T-helper 2 cell (primary cell): ENCODE measurements around the gene GALNTL6.
"Not testable (repeated sequence)": the region's sequence is repeated elsewhere in the genome, so short reads cannot be mapped to it uniquely, and the experiment has no call there.

Source experiments
- DNase-seq, 5 experiments: peaks; one replicate each; pipeline versions ENCODE4 v3.0.0 to v3.0.0-alpha.2; 2012 to 2022

The GALNTL6 gene

DNA sequence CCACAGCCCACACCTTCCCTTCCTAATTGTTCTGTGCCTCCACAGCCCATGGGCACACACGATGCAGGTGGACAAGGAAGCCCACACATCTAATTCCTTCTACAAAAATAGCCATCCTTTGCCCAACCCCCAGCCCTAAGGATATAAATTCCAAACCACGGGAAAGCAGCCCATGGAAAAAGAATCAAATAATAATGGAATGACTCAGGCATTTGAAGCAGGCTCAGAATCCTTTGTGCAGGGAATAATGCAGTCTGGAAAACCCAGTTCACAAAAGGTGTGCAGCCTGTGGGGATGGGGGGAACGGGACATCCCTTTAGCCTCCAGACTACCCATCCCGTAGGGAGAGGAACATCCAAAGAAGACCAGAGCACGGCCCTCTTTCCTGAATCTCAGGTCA, 1013.1 kb downstream of the GALNTL6 start:
- no peak for DNase-seq

DNA sequence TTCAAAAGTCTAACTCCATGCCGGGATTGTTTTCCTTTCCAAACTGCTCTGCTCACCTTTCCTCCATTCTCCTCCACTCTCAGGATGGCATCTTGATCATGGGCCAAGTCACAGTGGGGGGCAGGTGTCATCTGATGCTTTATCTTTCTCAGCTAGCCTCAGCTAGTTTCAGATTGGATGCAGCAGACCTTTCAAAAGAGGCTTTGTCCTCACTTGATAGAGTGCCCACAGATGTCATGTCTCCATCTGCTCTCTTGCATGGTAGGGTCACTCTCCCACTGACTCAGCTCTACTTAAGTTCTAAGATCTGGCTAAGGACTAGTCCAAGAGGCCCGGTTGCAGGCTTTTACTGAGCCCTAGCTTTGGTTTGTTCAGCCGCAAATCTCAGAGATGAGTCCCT, 1013.7 kb downstream of the GALNTL6 start:
- DNase-seq, result no peak

DNA sequence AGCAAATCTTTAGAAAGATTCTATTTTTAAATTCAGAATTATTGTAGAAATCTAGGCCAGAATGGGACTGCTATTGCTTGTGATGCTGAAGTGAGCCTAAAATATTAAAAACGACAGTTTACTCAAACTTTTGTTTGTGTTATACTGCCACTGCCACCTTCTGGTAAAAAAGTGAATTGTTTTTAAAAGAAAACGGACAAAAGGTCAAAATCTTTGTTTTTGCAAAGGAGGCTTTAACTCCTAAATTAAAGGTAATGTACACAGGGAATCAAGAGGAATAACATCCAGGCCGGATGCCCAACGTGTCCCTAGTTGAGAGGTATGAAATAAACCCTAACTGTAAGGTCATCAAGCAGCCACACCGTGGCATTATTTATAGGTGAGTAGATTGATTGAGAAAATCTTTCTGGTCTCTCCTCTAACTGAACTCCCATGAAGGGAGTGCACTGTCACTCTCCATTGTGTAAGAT, 1017.1 kb downstream of the GALNTL6 start:
- DNase-seq, result no peak

DNA sequence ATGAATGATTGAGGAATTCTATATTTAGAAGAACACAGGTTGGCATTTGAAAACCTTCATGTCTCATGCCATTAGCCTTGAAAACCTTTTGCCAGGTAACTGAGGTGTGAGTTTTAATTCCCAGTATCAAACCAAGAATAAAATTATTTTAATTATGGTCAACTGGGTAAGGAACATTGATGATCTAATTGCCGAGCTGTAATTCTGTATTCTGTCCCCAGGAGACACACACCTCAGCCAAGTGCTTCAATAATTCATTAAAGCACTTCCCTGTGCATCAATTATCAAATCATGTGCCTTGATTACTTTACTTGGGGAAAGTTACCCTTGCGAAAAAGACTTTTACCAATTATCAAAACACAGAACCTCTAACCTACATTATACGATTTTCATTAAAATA, 1023.5 kb downstream of the GALNTL6 start:
- no peak for DNase-seq

DNA sequence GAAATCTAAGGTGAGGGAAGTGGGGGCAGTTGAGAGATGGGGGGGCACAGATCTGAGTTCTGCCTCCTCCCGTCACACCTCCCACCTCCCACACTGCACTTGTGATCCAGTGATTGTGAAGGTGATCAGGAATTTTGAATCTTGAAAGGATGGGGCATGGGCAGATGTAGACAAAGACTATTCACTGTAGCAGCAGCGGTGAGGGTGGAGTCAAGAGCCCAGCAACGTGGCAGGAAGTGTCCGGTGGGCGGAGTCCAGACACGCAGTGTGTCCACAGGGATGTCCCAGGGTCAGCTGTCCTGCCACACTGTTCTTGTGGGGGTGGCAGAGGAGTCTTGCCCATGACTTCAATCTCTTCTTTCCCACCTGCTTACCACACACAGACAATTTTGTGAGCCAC, 1024.9 kb downstream of the GALNTL6 start:
- no peak for DNase-seq

DNA sequence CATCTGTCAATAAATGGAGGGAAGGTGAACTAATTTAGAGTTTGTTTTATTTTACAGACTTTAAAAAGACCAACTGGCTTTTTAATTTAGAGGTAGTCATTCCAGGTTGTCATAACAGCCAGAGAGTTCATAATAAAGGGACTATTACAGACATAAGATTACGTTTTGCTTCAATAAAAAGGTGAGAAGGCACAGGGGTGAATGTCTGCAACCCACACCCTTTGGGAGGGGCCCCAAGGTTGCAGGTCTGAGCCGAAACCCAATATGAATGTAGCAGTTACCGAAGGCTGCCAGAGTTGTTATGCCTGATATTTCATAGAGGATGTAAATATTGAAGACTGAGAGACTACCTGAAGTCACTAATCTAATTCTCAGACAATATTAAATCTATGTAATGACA, 1025.7 kb downstream of the GALNTL6 start:
- no peak for DNase-seq

DNA sequence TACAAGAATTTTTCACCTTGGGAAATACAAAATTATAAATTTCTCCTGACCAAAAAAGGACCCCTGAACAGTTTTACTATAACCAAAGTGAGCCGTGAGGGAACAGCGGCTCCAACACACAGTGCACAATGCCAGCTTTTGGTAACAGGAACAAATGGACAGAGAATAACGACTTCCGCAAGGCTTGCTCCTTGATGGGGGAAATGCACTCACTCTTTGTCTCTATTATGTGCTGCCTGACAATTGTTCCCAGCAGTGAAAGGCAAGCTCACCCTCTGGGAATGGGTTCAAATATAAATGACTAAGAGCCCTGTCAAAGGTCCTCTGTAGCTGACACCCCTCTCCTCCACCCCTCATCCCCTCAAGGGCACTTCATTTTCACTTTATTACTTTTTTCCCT, 1029.6 kb downstream of the GALNTL6 start:
- no peak for DNase-seq

DNA sequence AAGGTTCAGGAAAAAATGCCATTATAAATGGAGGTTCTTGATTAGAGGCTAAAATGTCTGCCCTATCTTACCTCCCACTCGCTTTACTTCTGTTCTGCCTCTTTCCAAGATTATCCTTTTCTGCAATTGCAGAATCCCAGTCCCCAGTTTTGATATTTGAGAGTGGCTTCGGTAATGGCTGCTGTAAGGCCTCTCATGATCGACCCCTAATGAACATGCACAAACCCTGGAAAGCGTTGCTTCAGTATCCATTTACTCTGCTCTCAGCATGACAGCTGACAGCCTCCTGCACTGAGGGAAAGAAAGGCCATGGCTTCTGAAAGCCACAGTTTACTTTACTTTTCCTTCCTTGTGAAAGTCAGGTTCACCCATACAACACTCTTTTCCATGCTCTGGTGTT, 1030.0 kb downstream of the GALNTL6 start:
- DNase-seq, result no peak

DNA sequence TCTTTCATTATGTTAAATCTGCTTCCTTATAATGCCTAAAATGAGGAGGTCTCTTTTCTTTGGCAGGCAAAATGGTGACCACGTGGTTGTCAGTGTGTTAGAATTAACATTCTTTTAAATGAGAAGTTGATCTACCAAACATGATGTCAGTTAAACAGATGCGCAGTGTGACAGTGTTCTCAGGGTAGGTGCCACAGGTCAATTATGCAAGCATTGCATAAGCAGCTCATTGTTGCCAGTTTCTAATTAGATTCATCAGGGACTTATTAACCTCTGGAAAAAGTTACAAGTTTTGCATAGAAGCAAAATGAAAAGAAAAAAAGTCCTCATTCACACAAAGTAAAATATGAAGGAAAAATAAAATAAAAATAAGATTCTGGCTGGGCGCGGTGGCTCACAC, 1031.4 kb downstream of the GALNTL6 start:
- DNase-seq, result no peak

DNA sequence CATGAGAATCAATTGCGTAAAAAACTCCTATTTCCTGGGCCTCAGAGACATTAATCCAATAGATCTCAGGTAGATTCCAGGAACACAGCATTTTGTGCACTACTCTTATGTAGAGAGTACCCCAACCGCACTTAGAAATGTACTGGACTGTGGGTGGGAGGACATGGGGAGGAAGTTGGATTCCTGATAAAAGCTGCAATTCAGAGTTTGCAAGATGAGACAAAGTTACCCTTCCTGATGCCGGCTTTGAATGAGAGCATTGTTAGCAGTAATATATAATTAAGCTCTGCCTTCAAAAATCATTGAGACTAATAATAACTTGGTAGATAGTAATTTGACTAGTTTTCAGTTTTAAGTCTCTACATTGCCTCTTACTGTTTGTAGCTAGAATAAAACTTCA, 1032.1 kb downstream of the GALNTL6 start:
- DNase-seq, result no peak

DNA sequence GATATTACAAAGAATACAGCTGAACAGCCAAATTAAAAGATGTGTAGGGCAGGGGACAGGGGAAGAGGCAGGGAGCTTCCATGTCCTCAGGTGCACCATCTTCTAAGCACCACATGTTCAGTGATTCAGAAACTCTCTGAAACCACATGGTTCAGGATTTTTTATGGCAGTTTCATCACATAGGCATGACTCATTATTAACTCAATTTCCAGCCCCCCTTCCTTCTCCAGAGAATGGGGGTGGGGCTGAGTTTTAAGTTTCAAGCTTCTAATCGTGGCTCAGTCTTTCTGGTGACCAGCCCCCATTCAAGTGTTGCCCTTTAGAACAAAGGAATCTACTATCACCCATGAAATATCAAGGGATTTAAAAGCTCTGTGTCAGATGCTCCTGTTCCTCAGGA, 1037.6 kb downstream of the GALNTL6 start:
- no peak for DNase-seq

DNA sequence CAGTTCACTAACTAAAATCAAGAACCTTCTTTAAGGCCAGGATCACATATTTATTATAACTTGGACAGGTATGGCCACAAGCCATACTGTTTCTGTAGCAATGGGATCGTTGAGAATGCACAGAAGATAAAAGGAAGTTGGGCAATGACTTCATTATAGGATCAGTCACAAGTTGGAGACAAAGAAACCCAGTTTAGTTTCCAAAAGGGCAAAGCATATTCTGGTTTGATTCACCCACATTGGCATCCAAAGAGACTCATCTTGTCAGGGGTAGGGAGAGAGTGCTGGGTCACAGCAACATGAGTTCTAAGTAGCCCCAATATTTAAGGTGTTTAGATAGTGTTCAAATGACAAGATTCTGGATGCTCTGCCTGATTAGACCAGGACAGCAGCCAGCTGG, 1038.3 kb downstream of the GALNTL6 start:
- no peak for DNase-seq

DNA sequence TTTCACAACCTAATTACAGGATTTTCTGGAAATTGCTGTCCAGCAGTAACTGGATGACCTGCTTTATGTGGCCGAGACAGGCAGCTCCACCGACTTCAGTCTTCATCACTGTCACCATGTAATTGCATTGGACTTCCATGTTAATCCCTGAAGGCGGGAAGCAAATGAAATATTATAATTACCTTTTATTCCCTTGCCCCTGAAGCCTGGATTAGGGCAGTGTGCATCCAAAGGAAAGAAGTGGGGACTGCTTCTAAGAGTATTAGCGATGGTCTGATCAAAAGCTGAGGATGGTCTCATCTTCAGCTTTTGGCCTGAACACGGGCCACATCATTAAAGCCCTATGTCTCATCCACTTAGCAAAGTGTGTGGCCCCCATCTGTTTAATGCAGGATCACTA, 1043.8 kb downstream of the GALNTL6 start:
- DNase-seq, result no peak

DNA sequence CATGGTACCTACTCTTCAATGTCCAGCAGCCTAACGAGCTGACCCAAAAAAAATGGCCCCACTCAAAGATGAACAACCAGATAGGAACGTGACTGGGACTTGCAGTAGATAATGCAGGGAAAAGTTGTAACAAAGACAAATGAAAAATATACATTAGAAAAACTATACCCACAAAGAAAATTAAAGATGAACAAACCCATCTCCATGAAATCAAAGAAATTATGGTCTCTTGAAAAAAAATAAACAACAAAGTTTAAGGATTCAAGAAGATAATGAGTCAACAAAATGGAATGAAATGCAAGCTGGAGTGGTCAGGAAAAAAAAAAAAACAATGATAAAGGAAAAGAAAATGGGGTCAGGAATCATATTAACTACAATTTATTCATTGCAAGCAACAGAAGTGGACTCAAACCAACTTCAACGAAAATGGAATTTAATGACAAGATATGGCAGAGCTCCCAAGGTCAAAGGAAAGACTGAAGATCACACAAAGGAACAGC, 1045.6 kb downstream of the GALNTL6 start:
- no peak for DNase-seq

DNA sequence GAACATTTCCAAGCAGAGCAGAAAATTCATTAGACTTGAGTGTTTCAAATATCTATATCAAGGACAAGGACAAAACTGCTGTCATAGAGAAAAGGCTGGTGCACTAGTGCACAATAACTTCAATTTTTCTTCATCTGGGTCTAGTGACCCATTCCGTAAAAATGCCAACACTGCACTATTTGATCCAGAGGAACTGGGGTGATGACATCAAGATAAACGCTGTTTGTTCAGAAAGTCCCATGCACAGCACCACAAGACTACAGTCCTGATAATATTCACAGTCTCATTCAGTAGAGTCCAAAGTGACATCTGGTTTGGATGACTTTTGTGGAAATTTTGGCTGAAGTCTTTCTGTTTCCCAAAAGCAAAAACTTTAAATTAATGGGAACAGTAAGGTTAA, 1051.9 kb downstream of the GALNTL6 start:
- no peak for DNase-seq

DNA sequence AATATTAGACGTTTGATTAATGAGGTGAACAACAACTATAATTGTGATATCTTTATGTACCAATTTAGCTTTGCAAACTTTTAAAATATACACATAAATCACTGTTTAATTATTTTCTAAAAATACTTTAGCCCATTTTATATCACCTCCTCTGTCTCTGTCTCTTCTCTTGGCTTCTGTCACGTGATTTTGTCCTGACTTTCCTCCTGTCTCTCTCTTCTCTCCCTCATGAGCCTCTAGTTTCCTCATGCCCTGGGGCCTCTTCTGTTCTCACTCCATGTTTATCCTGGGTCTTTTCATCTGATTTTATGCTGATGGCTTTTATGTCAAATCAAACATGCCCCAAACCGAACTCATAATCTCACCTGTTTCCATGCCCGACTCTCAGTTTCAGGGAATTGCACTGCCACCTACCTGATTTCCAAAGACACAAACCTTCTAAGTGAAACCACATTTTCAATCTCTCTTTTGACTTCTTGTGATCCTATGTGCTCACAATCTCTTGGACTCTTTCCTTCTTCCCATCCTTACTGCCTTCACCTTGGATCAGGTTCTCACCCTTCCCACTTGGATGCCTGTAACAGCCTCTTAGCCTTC, 1052.4 kb downstream of the GALNTL6 start:
- DNase-seq, result no peak

DNA sequence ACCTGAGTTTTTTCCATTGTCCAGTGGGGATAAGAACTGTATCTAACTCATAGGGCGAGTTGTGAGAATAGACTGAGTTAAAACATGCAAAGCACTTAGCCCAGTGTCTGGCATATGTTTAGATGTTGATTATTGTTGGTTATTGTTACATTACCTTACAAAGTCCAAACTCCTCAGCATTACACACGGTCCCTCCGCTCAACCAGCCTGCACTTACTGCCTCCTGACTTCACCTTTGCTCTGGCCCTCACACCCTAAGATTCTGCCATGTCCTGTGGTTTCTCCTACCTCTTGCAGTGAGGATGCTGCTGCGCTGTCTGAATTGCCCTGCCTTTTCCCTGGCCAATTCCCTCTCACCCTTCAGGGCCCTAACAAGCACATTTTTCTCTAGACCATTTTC, 1053.2 kb downstream of the GALNTL6 start:
- no peak for DNase-seq

DNA sequence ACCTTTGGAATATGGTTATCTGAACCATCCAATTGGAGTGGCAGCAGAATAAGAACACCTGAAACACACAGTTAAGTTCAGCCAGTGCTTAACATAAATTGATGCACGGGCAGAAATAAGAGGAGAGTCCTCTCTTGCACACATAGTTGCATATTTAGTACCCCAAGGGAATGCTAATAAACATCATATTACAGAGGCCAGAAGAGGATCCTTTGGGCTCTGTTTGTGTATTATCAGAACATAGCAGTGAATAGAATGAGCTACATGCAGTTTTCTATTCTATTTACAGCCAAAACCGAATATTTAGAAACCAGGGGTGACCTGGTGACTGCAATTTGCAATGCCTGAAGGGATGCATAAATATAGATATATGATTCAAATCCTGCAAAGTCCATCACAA, 1054.6 kb downstream of the GALNTL6 start:
- DNase-seq, result no peak

DNA sequence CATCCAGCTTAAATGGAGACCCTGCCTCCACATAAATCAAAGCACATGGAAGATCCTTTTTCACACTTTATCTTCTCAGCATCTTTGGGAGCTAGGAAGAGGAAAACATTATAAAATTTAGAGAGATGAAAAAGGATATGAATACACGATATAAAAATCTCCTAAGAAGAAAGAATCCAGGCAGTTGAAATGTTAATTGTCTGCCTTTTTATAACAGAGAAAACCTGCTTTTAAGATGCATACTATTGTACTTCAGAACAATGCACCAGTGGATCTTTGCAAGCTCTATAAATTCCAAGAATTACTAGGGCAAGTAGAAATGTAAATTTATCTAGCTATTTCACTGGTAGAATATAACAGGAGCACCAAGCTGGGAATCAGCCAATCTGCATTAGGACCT, 1055.1 kb downstream of the GALNTL6 start:
- DNase-seq, result no peak

DNA sequence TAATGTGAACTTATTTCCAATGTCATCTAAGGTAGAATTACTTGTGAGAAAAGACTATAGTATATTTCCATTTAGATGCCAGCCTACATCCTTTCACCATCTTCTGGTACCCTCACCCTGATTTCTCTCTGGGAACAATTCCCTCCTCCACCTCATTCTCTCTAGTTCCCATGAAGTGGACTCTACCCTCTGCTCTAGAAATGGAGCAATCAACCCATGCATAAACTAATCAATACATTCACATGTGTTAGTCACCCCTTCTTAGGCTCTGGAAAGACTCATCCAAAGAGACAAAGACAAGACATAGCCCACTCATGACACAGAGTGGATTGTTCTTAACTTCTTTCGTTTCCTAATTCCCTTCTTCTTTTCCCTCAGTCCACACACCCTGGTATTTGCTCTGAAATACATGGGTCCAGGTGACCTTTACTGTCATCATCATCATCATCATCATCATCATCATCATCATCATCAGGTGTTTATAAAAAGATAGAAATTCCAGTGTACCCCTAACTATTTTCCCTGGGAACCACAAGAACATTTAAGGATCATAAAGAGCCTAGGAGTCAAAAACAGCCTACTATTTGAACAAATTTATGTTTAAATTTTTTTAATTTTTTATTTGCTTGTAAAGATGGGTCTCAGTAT, 1056.5 kb downstream of the GALNTL6 start:
- no peak for DNase-seq

DNA sequence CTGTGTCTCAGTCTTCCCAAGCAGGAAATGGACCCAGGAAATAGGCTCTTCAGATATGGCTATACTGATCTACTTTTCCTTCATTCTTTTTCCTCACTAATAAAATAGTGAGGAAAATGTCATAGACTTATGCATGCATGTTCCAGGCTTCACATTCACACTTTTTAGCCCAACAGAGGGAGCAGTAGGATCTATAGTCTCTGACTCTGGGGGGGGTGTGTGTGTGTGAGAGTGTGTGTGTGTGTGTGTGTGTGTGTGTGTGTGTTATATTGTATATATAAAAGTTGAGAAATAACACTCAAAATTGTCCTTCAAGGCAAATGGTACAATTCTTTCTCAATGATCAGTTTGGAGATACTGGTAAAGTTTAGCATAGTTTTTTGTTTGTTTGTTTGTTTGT, 1058.2 kb downstream of the GALNTL6 start:
- no peak for DNase-seq

DNA sequence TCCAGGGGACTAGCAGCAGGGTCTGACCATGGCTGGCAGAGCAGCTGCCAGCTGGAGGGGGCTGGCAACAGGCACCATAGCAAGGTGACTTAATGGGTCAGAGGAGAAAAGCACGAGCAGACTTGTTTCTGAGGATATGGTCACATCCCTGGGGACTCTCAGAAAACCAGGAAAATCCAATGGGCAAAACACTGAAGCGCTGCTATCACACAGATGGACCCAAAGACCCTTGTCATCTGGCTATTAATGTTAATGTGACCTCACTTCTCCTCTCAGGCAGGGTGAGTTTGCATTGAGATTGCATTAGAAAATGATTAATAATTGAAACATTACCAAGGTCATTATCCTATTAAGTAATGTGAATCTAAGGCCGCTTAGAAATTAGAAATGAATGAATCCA, 1061.7 kb downstream of the GALNTL6 start:
- DNase-seq, result no peak

DNA sequence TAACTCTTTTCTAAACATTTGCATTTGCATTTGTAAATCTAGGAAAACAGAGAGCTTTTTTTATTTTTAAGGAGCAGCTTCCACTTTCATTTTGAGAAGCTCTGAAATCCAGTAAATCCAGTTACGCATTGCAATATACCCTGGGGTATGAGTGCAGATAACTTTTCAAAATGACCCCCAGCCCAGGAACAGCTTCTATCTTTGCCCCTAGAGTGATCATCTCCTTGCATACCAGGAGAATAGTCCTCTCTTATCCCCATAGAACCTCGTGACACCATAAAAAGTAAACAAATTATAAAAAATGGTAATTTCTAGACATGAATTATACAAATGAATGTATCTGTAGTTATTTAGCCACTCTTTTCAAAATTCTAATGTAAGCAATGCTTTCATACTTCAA, 1063.2 kb downstream of the GALNTL6 start:
- DNase-seq, result no peak

DNA sequence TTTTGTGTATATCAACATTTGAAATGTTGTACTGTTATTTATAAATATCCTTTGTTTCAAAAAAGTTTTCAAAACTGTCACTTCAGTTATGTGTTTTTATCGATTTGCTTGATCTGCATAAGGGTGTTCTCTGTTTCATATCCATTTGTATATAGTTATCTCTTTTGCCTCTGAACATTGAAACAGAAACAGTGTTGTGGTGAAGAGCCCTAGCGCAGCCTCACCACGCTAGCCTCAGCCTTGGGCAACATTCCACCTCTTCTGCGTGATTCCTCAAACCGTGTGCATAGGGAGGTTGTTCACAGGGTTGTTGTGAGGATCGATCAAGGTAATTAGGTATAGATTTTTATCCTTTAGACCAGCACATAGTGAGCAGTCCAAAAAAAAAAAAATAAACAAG, 1068.4 kb downstream of the GALNTL6 start:
- no peak for DNase-seq

DNA sequence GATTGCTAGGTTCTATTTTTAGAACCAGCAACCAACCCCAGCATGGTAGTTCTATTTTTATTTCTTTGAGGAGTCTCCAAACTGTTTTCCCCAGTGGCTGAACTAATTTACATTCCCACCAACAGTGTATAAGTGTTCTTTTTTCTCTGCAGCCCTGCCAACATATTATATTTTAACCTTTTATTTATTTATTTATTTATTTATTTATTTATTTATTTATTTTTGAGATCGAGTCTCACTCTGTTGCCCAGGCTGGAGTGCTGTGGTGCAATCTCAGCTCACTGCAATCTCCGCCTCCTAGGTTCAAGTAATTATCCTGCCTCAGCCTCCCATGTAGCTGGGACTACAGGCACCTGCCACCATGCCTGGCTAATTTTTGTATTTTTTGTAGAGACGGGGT, 1074.2 kb downstream of the GALNTL6 start:
- DNase-seq, result not testable (repeated sequence)
